ENCODE data around the gene OLFML2A. TPM values are rescaled to one million over a fixed set of nuclear protein-coding genes. Genes with fewer than 3 reads are reported as not detected.
A peak's percentile ranks its signal among the peaks of the same experiment; 100 is the strongest.

OLFML2A gene
- total and polyA plus RNA-seq, 2 of the 13 experiments (the other 11 are each of a cell fraction or from before 2014, with no cell fraction given), result 0.01 to 0.02 TPM

DNA sequence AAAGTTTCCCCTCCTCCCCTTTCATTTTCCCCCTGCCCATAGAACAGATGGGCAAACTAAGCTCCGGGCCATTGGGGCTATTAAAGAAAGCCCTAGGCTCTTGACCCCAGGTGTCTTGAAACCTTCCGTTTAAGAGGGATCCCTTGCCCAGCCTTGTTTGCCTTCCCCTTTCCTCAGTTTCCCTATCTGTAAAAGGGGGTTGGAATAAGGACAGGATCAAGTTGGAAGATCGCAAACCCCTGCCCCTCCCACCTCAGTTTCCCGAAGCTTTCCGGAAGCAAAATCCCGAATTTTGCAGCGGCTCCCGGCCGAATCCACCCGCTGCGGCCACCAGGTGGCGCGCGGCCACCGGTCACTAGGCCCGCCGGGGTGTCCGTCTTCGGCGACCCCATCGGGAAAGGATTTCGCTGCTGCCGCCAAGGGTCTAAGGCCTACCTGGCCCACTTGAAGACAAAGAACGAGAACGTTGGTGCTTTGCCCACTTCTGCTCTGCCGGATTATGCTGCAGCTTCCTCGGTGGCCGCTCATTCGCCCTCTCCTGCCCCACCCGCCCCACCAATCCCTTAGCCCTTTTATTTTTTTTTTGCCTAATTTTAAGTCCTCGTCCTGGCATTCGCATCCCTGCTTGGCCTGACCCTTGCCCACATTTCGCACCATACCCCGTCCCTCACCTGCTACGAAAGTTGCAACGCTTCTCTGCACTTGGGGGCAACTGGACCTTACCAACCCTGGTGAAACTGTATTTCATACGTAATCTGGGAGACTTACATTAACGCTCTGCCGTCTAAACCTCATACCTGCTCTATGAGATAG lies 4.9 kb upstream of the OLFML2A start:
- ChIA-PET CTCF (ENCODE audit: low intra/inter-chr PET ratio, low total read pairs) (interaction anchor here (0.6 to 5.0 kb wide), 6 partner anchors 60 to 371 kb away, joined by 3 to 167 read pairs (median 6); partner anchors contain the start of genes SCAI and WDR38), POLR2A (interaction anchor here (0.6 to 5.4 kb wide), 7 partner anchors 46 to 305 kb away, joined by 3 to 39 read pairs (median 5); partner anchors contain the start of genes ARPC5L, RPL35 and WDR38)
- Histone ChIP-seq H3K4me1 (ENCODE audit: insufficient read depth, low read length) (peaks cover 50% of the 10 kb centered on the region), H3K27ac (ENCODE audit: extremely low read length, insufficient read depth, low read length) (peak overlapping the region; percentile 81), H4K20me1 (ENCODE audit: insufficient read depth, low read length) (peaks cover 21% of the 10 kb centered on the region; the same call in 1 of the 2 replicates), H3K36me3 (replicated peaks in 1 of 2; ENCODE audit: control insufficient read depth in 1 of 2, insufficient read depth in 2 of 2, low read length in 2 of 2) (no peaks in the 10 kb centered on the region), H3K79me2 (ENCODE audit: insufficient read depth, low read length) (peaks cover 33% of the 10 kb centered on the region), H3K4me2 (ENCODE audit: low read depth, low read length) (peak overlapping the region; percentile 90), H3K27me3 (ENCODE audit: control insufficient read depth in 1 of 2, insufficient read depth in 2 of 2, low read length in 2 of 2) (peaks cover 2 to 16% of the 10 kb centered on the region in 2 experiments; a peak in 4 of 5 replicates), H2AFZ (ENCODE audit: low read length) (no peak overlapping the region), H3K9ac (ENCODE audit: insufficient read depth, low read depth, low read length) (peak overlapping the region; percentile 80), H3K9me3 (ENCODE audit: low read length) (no peaks in the 10 kb centered on the region), H3K4me3 (replicated peaks in 1 of 3; ENCODE audit: insufficient read depth in 1 of 3, low read depth in 2 of 3, low read length in 3 of 3) (peak overlapping the region; percentile 64 to 95 (median 93))
- TSS peak; percentile 83 for BruUV-seq (replicated peaks)
- 20% methylated on average over 31 of the region's 39 CpGs for whole genome bisulfite sequencing (ENCODE audit: low lambda C conversion rate)
- intact Hi-C loops (cut with micrococcal nuclease; ENCODE audit: unreplicated experiment) (loop anchor here (10.0 kb wide), 2 partner anchors 373 to 603 kb away; partner anchors contain the start of gene SCAI), in situ Hi-C loops (cut with HindIII; ENCODE audit: extremely low pct_ligation_motif_present, low pct_unique_long_range_greater_than_20kb) (loop anchor here (5.0 to 10.0 kb wide), 2 partner anchors 80 to 603 kb away; partner anchors contain the start of gene WDR38)
- FAIRE-seq, result peak; percentile 55
- ATAC-seq, result peak; percentile 5; the same call in 2 of the 3 replicates
- DNase-seq (ENCODE audit: low spot score), result peak; percentile 61
- no peak for TF ChIP-seq ZKSCAN8 (CRISPR knock-in tag; IDR thresholded peaks at IDR 0.05; ENCODE audit: borderline replicate concordance)
- TF ChIP-seq ZNF431 (CRISPR knock-in tag; IDR thresholded peaks at IDR 0.05; ENCODE audit: borderline replicate concordance, low read depth), result no peak
- no peak; the same call in 1 of the 2 replicates for TF ChIP-seq ZNF501 (CRISPR knock-in tag; IDR thresholded peaks at IDR 0.05)
- TF ChIP-seq AHR (CRISPR knock-in tag; IDR thresholded peaks at IDR 0.05), result 0 out of 2 replicates have a peak, but pooled peaks have one; percentile 9
- TF ChIP-seq ZSCAN29 (CRISPR knock-in tag; conservative IDR thresholded peaks at IDR 0.05), result peak; percentile 90; the same call in 1 of the 2 replicates
- peak; percentile 89 for TF ChIP-seq ZMYM2 (CRISPR knock-in tag; IDR thresholded peaks at IDR 0.05)
- TF ChIP-seq, protein P1, sequence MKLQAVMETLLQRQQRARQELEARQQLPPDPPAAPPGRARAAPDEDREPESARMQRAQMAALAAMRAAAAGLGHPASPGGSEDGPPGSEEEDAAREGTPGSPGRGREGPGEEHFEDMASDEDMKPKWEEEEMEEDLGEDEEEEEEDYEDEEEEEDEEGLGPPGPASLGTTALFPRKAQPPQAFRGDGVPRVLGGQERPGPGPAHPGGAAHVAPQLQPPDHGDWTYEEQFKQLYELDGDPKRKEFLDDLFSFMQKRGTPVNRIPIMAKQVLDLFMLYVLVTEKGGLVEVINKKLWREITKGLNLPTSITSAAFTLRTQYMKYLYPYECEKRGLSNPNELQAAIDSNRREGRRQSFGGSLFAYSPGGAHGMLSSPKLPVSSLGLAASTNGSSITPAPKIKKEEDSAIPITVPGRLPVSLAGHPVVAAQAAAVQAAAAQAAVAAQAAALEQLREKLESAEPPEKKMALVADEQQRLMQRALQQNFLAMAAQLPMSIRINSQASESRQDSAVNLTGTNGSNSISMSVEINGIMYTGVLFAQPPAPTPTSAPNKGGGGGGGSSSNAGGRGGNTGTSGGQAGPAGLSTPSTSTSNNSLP (IDR thresholded peaks at IDR 0.05; ENCODE audit: low read depth, low read length), result no peak
- peak; percentile 99 for TF ChIP-seq ZMYM3 (CRISPR knock-in tag; IDR thresholded peaks at IDR 0.05)
- TF ChIP-seq, protein P2, sequence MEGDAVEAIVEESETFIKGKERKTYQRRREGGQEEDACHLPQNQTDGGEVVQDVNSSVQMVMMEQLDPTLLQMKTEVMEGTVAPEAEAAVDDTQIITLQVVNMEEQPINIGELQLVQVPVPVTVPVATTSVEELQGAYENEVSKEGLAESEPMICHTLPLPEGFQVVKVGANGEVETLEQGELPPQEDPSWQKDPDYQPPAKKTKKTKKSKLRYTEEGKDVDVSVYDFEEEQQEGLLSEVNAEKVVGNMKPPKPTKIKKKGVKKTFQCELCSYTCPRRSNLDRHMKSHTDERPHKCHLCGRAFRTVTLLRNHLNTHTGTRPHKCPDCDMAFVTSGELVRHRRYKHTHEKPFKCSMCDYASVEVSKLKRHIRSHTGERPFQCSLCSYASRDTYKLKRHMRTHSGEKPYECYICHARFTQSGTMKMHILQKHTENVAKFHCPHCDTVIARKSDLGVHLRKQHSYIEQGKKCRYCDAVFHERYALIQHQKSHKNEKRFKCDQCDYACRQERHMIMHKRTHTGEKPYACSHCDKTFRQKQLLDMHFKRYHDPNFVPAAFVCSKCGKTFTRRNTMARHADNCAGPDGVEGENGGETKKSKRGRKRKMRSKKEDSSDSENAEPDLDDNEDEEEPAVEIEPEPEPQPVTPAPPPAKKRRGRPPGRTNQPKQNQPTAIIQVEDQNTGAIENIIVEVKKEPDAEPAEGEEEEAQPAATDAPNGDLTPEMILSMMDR (CRISPR knock-in tag; IDR thresholded peaks at IDR 0.05), result peak; percentile 93
- TF ChIP-seq KMT2A (CRISPR knock-in tag; IDR thresholded peaks at IDR 0.05), result 0 out of 2 replicates have a peak, but pooled peaks have one; percentile 18
- no peak for TF ChIP-seq ZNF720 (CRISPR knock-in tag; IDR thresholded peaks at IDR 0.05)
- peak; percentile 21; the same call in 1 of the 2 replicates for TF ChIP-seq ISL2 (CRISPR knock-in tag; IDR thresholded peaks at IDR 0.05)
- TF ChIP-seq ZFY (CRISPR knock-in tag; IDR thresholded peaks at IDR 0.05), result peak; percentile 65
- TF ChIP-seq MYC (CRISPR knock-in tag; IDR thresholded peaks at IDR 0.05; ENCODE audit: borderline replicate concordance), result no peak
- peak; percentile 50; the same call in 1 of the 2 replicates for TF ChIP-seq ZFP82 (CRISPR knock-in tag; IDR thresholded peaks at IDR 0.05; ENCODE audit: borderline replicate concordance)
- peak; percentile 43 for TF ChIP-seq YY1 (IDR thresholded peaks at IDR 0.05; ENCODE audit: insufficient read depth, insufficient replicate concordance, low read depth, low read length)

All from HepG2 (cell line).